B cell (primary cell): Measurements from ENCODE around the gene CARNS1. TPM values are rescaled to one million over a fixed set of nuclear protein-coding genes. Genes with fewer than 3 reads are reported as not detected.
A peak's percentile ranks its signal among the peaks of the same experiment; 100 is the strongest.

Source experiments
- ATAC-seq: fragments of 200-7000 bp; cut with Tn5 transposase; one replicate; pipeline ENCODE4 v1.10.0; 2021; ENCODE audit warnings: low read depth, mild to moderate bottlenecking, moderate number of reproducible peaks, moderate library complexity
- CTCF ChIA-PET: fragments of 350-600 bp; sonication (Branson Sonifier 250); formaldehyde crosslinking; loops from one replicate; lab custom pipeline; 2021; ENCODE audit warnings: antibody characterized with exemption, inconsistent platforms; lab: Charles Lee
- POLR2A ChIA-PET: fragments of 350-600 bp; sonication (Branson Sonifier 250); formaldehyde crosslinking; loops from one replicate; lab custom pipeline; 2021; ENCODE audit warnings: antibody characterized with exemption; lab: Charles Lee
- DNase-seq: peaks from one replicate; pipeline ENCODE4 v3.0.0; 2013
- H2AFZ ChIP-seq: 2 replicates; pipeline ENCODE4 v1.6.1; 2012; ENCODE audit warnings: mild to moderate bottlenecking, low read depth, low read length; ENCODE audit not compliant: insufficient read depth, poor library complexity, severe bottlenecking
- H3K27ac ChIP-seq, 2 donors: 1 replicate in 1 of 2; 2 replicates in 1 of 2; pipeline ENCODE4 v1.5.1; 2012 to 2013; ENCODE audit warnings: low read length in 2 of 2, mild to moderate bottlenecking in 2 of 2, moderate library complexity in 1 of 2
- H3K27me3 ChIP-seq, 4 experiments: fragments of 200-600 bp in 1 of 4; sonication (generic) in 1 of 4; replicated peaks in 1 of 4; 1 replicate in 2 of 4; 2 replicates in 2 of 4; pipeline versions ENCODE4 v1.6.1 to v1.7.0; 2013 to 2016; ENCODE audit warnings: low read length in 3 of 4, mild to moderate bottlenecking in 2 of 4, mixed read lengths in 1 of 4, moderate library complexity in 1 of 4; ENCODE audit not compliant: insufficient read depth in 4 of 4, control insufficient read depth in 3 of 4; ENCODE audit errors: control extremely low read depth in 1 of 4
- H3K36me3 ChIP-seq, 2 experiments: replicated peaks in 1 of 2; 1 replicate in 1 of 2; 2 replicates in 1 of 2; pipeline versions ENCODE4 v1.6.1 to v1.7.1; 2013; ENCODE audit warnings: low read length in 1 of 2; ENCODE audit not compliant: insufficient read depth in 2 of 2, control insufficient read depth in 1 of 2; ENCODE audit errors: control extremely low read depth in 1 of 2, extremely low read depth in 1 of 2
- H3K4me1 ChIP-seq, 2 donors: fragments of 200-600 bp in 1 of 2; sonication (generic) in 1 of 2; 1 replicate in 1 of 2; 2 replicates in 1 of 2; pipeline versions ENCODE4 v1.5.1 to v1.6.1; 2013 to 2017; ENCODE audit warnings: low read length in 2 of 2; ENCODE audit not compliant: control insufficient read depth in 2 of 2, insufficient read depth in 2 of 2
- H3K4me2 ChIP-seq: replicated peaks from 2 replicates; pipeline ENCODE3; 2012; ENCODE audit warnings: mild to moderate bottlenecking, low read depth, low read length; ENCODE audit not compliant: poor library complexity, severe bottlenecking
- H3K4me3 ChIP-seq, 5 experiments: fragments of 200-600 bp in 1 of 5; sonication (generic) in 1 of 5; 1 replicate in 3 of 5; 2 replicates in 2 of 5; pipeline versions ENCODE4 v1.5.1 to v1.7.0; 2011 to 2016; ENCODE audit warnings: low read length in 4 of 5, mild to moderate bottlenecking in 4 of 5, low read depth in 2 of 5, control low read depth in 1 of 5, moderate library complexity in 1 of 5; ENCODE audit not compliant: insufficient read depth in 1 of 5; ENCODE audit errors: control extremely low read depth in 1 of 5, extremely low read depth in 1 of 5
- H3K79me2 ChIP-seq: fragments of 200-600 bp; sonication (generic); one replicate; pipeline ENCODE4 v1.6.0; 2016; ENCODE audit warnings: low read length; ENCODE audit not compliant: control insufficient read depth, insufficient read depth
- H3K9ac ChIP-seq: fragments of 200-600 bp; sonication (generic); 2 replicates; pipeline ENCODE4 v1.6.1; 2017; ENCODE audit warnings: mild to moderate bottlenecking, low read length, moderate library complexity
- H3K9me3 ChIP-seq, 3 donors: one replicate each; pipeline versions ENCODE4 v1.6.1 to v1.7.1; 2013; ENCODE audit warnings: low read length in 2 of 3; ENCODE audit not compliant: control insufficient read depth in 2 of 3, insufficient read depth in 1 of 3; ENCODE audit errors: control extremely low read depth in 1 of 3
- H4K20me1 ChIP-seq: 2 replicates; pipeline ENCODE4 v1.6.0; 2012; ENCODE audit warnings: mild to moderate bottlenecking, low read length; ENCODE audit not compliant: insufficient read depth, control insufficient read depth, poor library complexity, severe bottlenecking
- H3K27ac Mint-ChIP-seq: one replicate; pipeline ENCODE4 v1.8.0; 2021; ENCODE audit warnings: mixed read lengths
- H3K27me3 Mint-ChIP-seq: one replicate; pipeline ENCODE4 v1.8.0; 2021; ENCODE audit warnings: mixed read lengths
- H3K4me1 Mint-ChIP-seq: one replicate; pipeline ENCODE4 v1.8.0; 2021; ENCODE audit warnings: mixed read lengths
- H3K4me3 Mint-ChIP-seq: one replicate; pipeline ENCODE4 v1.8.0; 2021; ENCODE audit warnings: mixed read lengths
- H3K9me3 Mint-ChIP-seq: one replicate; pipeline ENCODE4 v1.8.0; 2022; ENCODE audit warnings: mixed read lengths; ENCODE audit not compliant: insufficient read depth
- EZH2 ChIP-seq: IDR thresholded peaks from 2 replicates; pipeline ENCODE4 v1.6.1; 2012; ENCODE audit warnings: borderline replicate concordance, low read depth, mild to moderate bottlenecking, moderate library complexity, low read length; ENCODE audit not compliant: insufficient read depth, poor library complexity, severe bottlenecking
- WGBS: methylation state at CpG from one replicate; pipeline ENCODE4 v1.1.5; 2013; ENCODE audit warnings: missing lambda C conversion rate; ENCODE audit not compliant: insufficient coverage; 5-methylcytosine and 5-hydroxymethylcytosine counted together
- intact Hi-C: fragments of 100-400 bp; cut with micrococcal nuclease; formaldehyde crosslinking; loops from one replicate; pipeline ENCODE4 v1.10.0; 2022
- polyA plus RNA-seq: library from polyadenylated mRNA; depleted of rRNA; stranded (reverse); fragments of >200 nt; gene quantifications from 2 replicates; pipeline ENCODE4 v1.2.3, GENCODE V29; 2012
- total RNA-seq, 2 donors: library from RNA; stranded (reverse); fragments of 120-200 nt in 1 of 2; gene quantifications; 1 replicate in 1 of 2; 2 replicates in 1 of 2; pipeline versions ENCODE4 v1.2.3 to v1.2.4, GENCODE V29; 2013 to 2022
- TF ChIP-seq, protein P1 (sequence below): fragments of 200-600 bp; IDR thresholded peaks from one replicate; pipeline ENCODE4 v1.8.0; 2022; ENCODE audit warnings: antibody characterized with exemption, mild to moderate bottlenecking

CARNS1 gene
- total and polyA plus RNA-seq, 2 donors (not counting 1 experiment from before 2014, with no cell fraction given) = 24.1 to 41.1 TPM

DNA sequence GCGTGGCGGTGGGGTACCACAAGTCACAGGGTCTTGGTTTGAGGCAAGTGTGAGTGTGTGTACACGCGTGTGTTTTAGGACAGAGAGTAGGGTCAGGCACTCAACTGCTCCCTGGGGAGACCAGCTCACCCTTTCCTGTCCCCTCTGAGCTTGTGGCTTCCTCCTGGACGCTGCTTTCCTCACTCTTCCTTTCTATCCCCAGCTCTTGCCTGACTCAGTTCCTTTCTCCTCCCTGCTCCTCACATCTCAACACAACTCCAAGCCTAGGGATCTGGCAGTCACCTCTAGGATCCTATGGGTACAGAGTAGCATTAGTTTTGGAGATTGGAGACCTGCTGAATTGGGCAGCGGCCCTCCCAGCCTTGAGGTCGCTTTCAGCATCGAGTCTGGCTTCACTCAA lies 46.2 kb upstream of the CARNS1 start:
- TF ChIP-seq, protein P1, sequence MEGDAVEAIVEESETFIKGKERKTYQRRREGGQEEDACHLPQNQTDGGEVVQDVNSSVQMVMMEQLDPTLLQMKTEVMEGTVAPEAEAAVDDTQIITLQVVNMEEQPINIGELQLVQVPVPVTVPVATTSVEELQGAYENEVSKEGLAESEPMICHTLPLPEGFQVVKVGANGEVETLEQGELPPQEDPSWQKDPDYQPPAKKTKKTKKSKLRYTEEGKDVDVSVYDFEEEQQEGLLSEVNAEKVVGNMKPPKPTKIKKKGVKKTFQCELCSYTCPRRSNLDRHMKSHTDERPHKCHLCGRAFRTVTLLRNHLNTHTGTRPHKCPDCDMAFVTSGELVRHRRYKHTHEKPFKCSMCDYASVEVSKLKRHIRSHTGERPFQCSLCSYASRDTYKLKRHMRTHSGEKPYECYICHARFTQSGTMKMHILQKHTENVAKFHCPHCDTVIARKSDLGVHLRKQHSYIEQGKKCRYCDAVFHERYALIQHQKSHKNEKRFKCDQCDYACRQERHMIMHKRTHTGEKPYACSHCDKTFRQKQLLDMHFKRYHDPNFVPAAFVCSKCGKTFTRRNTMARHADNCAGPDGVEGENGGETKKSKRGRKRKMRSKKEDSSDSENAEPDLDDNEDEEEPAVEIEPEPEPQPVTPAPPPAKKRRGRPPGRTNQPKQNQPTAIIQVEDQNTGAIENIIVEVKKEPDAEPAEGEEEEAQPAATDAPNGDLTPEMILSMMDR = no peak
- no peak for TF ChIP-seq EZH2
- peaks cover 77% of the 10 kb centered on the region for H3K79me2 ChIP-seq
- no peak overlapping the region for H2AFZ ChIP-seq
- no peak overlapping the region for H3K9ac ChIP-seq
- H3K27ac Mint-ChIP-seq = peak overlapping the region; percentile 72
- peaks cover 82 to 86% of the 10 kb centered on the region in 2 donors for H3K4me1 ChIP-seq
- H3K27me3 ChIP-seq = no peaks in the 10 kb centered on the region
- no peak overlapping the region for H3K4me3 ChIP-seq
- peaks cover 0 to 31% of the 10 kb centered on the region in 2 experiments for H3K36me3 ChIP-seq
- no peaks in the 10 kb centered on the region for H3K9me3 Mint-ChIP-seq
- peaks cover 83% of the 10 kb centered on the region for H3K4me1 Mint-ChIP-seq
- WGBS = 72% methylated on average over 4 of the region's 8 CpGs
- H4K20me1 ChIP-seq = peaks cover 77% of the 10 kb centered on the region
- no peak for DNase-seq
- H3K9me3 ChIP-seq = no peaks in the 10 kb centered on the region
- peak overlapping the region in 1 of 2 donors; percentile 70 for H3K27ac ChIP-seq
- H3K4me3 Mint-ChIP-seq = peak overlapping the region; percentile 92
- ChIA-PET CTCF (interaction anchor here (1.0 to 42.2 kb wide), 3 partner anchors 2 to 67 kb away, joined by 3 to 2379 read pairs (median 2379); partner anchors contain the start of genes CLCF1, POLD4 and RAD9A), POLR2A (interaction anchor here (7.6 to 14.2 kb wide), 2 partner anchors 12 to 14 kb away, joined by 47 to 323 read pairs; partner anchors contain the start of gene POLD4)
- ATAC-seq = no peak
- peak overlapping the region; percentile 93 for H3K4me2 ChIP-seq
- intact Hi-C loops = no loop called here
- H3K27me3 Mint-ChIP-seq = no peaks in the 10 kb centered on the region

DNA sequence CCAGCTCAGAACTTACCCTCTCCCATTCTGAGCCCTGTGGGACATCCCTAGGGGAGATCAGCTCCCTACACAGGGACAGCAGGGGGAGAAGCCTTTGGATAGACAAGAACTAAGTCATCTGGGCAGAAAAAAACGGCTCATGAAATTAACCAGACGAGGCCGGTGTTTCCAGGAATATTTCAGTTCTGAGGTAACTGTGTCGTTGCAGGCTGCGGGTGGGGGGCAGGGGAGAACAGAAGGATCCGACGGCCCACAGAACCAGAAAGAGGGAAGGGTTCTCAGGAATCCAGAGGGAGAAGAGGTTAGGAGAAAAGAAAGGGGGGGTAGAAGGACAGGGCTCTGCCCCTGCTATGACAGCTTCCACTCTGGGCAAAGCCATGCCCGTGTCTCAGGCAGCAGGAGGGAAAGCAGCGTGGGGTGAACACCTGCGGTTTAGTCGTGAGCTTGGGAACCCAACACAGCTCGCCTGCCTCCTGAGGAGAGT lies 45.6 kb upstream of the CARNS1 start:
- H3K4me1 Mint-ChIP-seq = peaks cover 83% of the 10 kb centered on the region
- no peaks in the 10 kb centered on the region for H3K9me3 Mint-ChIP-seq
- Histone ChIP-seq H2AFZ (no peak overlapping the region), H4K20me1 (peaks cover 72% of the 10 kb centered on the region), H3K4me3 (no peak overlapping the region), H3K9me3 (no peaks in the 10 kb centered on the region), H3K9ac (no peak overlapping the region), H3K4me2 (peak overlapping the region; percentile 93), H3K4me1 (peaks cover 82 to 86% of the 10 kb centered on the region in 2 donors), H3K27me3 (no peaks in the 10 kb centered on the region), H3K36me3 (peaks cover 0 to 26% of the 10 kb centered on the region in 2 experiments), H3K27ac (peak overlapping the region in 1 of 2 donors; percentile 2), H3K79me2 (peaks cover 74% of the 10 kb centered on the region)
- intact Hi-C loops = no loop called here
- DNase-seq (no peak), ATAC-seq (no peak)
- TF ChIP-seq EZH2 = no peak
- TF ChIP-seq, protein P1 = no peak
- peak overlapping the region; percentile 92 for H3K4me3 Mint-ChIP-seq
- H3K27me3 Mint-ChIP-seq = no peaks in the 10 kb centered on the region
- ChIA-PET CTCF (interaction anchor here (0.8 to 42.2 kb wide), 6 partner anchors 2 to 290 kb away, joined by 3 to 2379 read pairs (median 3); partner anchors contain the start of genes CLCF1, POLD4 and RAD9A), POLR2A (interaction anchor here (1.0 to 14.2 kb wide), 3 partner anchors 8 to 15 kb away, joined by 4 to 323 read pairs (median 47); partner anchors contain the start of gene POLD4)
- 65% methylated on average over 11 of the region's 12 CpGs for WGBS
- H3K27ac Mint-ChIP-seq = peak overlapping the region; percentile 72
